Vein endothelial cell (primary cell): ENCODE measurements around the gene YBEY. TPM values are rescaled to one million over a fixed set of nuclear protein-coding genes. Genes with fewer than 3 reads are reported as not detected.

ENCODE experiments used
- total RNA-seq: library from RNA; depleted of rRNA; stranded (reverse); fragments of >200 nt; gene quantifications from 2 replicates; pipeline ENCODE4 v1.2.3, GENCODE V29; 2012

Gene YBEY, protein sequence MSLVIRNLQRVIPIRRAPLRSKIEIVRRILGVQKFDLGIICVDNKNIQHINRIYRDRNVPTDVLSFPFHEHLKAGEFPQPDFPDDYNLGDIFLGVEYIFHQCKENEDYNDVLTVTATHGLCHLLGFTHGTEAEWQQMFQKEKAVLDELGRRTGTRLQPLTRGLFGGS
- 7.5 and 7.6 TPM in 2 replicates for total RNA-seq

DNA sequence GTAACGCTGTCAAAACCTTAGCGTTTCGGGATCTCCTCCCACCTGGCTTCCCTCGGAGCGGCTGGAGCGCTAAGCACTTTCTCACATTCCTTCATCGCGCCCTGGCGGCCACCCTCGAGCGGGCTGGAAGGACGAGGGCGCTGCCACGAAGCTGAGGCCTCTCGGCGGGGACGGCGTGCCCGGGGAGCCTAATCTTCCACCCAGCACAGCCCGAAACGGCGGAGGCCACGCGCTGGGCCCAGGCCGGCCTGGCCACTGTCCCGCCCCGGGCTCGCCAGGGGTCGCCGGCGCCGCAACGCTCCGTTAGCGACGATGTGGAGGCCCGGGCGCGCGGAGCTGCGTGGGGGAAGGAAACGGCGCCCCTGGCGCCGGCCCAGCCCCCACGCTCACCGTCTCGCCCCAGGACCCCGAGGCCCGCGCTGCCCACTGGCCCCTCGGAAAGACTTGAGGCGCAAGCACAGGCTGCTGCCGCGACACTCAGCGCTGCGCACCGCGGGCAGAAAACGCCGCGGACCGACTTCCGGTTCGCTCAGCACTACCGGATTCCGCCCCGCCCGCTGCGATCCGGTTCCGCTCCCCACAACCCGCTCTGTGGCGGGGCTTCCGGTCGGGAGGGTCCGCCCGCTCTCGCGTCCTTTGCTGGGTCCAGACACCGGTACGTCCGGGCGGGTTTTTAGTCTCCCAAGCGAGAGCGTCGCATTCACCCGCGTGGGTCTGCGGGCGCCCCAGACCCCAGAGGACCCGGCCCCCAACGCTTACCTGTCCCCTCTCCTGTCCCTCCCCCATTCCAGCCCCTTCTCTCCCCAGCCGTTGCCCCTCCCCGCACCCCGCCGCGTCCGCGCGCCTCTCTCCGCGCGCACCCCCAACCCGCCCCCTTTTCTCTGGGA, at the start of gene YBEY:
YBEY (plus strand) TSS at position 582 of the 887 bp plus-strand sequence. CDS start 572 bp downstream, outside the sequence.

DNA sequence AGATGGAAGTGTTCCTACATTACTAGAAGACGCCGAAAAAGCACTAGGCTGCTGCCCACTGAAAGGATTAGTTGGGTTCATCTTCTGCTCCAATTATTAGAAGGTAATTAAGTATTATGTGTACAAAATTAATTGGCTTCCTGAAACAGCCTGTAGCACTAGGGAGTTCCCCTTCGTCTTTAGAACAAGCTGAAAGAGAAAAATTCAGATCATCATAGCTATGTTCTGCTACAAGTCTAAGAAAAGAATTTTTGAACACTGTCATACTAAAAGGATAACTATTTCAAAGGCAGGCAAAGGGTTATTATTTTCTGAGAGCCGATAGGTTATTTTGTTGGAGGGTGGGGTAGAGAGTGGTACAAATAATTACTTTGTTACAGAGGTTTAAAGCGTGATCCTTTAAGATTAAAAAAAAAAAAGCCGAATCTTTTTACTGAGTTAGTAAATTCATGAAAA, 908 bp upstream of the YBEY start, which contains the start of gene MCM3AP:
MCM3AP (minus strand) TSS at position 406 of the 456 bp plus-strand sequence; CDS start at position 81, 325 bp downstream.

DNA sequence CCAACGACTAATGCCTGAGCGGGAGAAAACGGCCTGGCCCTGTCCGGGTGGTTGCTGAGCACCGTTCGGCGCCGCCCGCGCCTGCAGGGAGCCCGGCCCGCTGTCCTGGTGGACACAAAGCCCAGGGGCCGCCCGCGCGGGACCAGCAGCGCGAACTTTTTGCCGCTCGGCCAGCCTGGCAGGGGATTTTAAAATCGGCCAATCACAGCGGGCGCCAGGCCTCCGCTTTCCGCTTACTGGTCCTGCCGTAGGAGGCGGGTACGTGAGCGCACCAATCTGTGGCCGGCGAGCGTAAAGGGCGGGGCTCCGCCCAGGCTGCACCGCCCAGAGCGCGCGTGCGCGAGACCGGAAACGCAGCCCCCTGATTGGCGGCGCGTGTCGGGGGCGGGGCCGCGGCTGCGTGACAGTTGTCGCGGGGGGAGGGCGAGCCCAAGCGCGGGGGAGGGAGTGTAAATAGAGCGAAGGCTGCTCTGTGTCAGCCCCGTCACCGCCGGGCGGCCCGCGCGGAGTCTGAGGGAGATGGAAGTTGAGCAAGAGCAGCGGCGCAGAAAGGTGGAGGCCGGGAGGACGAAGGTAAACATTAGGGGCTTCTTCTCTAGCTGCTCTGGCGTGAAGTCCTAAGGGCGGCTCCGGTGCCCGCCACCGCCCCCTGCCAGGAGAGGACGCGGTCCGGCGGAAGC, 37.7 kb downstream of the YBEY start, which contains the start of the genes C21orf58 and PCNT:
C21orf58 (minus strand) TSS at position 161 of the 680 bp plus-strand sequence. CDS start 1,132 bp downstream, outside the sequence.
PCNT (plus strand) TSS at position 447 of the 680 bp plus-strand sequence; CDS start at position 520, 73 bp downstream.

Other genes starting within 250 kb of the YBEY start
- gene COL6A2, start 188.2 kb upstream of the YBEY start, total RNA-seq = 9.5 and 16.1 TPM in 2 replicates
- gene FTCD, start 130.8 kb upstream of the YBEY start, total RNA-seq = not detected in 2 replicates
- gene SPATC1L, start 101.9 kb upstream of the YBEY start, total RNA-seq = 12.8 and 13.1 TPM in 2 replicates
- 59.8 and 81.9 TPM in 2 replicates for gene LSS, start 57.6 kb upstream of the YBEY start, total RNA-seq
- gene MCM3AP, start 731 bp upstream of the YBEY start, total RNA-seq = 67.0 and 71.9 TPM in 2 replicates
- gene C21orf58, start 37.5 kb downstream of the YBEY start, total RNA-seq = 3.6 and 6.0 TPM in 2 replicates
- gene PCNT, start 37.8 kb downstream of the YBEY start, total RNA-seq = 14.7 and 19.8 TPM in 2 replicates
- 56.7 and 59.1 TPM in 2 replicates for gene DIP2A, start 172.5 kb downstream of the YBEY start, total RNA-seq